GM10266 (cell line): Measurements from ENCODE around the gene VIPR2.

Source experiments
- DNase-seq: peaks from one replicate; pipeline ENCODE4 v3.0.0; 2012; ENCODE audit errors: extremely low spot score
- TF ChIP-seq, protein P1 (sequence below): IDR thresholded peaks from 2 replicates; pipeline ENCODE4 v1.5.1; 2012; ENCODE audit warnings: mild to moderate bottlenecking, low read depth; ENCODE audit not compliant: control insufficient read depth, insufficient read depth; ENCODE audit errors: missing control alignments

The VIPR2 gene

DNA sequence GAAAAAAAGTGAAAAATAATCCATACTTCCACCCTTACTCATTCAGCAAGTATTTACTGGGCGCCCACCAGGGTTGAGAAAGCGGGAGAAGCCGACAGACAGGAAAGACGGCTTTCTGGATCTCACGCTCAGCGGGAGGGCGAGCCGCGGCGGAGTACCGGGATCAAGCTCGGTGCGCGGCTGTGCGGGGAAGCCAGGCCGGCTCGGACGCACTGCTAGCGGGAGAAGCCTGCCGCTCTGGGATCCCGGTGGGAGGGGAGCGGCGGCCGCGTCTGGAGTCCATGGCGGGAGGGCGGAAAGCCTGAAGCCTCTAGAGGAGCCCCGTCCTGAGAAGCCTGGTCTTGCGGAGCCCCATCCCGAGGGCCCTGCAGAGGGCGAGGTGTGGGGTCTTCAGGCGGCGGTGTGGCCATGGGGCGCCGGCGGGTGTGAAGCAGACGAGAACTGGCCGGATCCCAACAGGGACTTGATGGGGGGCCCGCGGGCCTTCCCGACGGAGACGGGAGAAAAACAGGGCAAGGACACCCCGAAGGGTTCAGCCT, 82.9 kb downstream of the VIPR2 start:
- TF ChIP-seq, protein P1, sequence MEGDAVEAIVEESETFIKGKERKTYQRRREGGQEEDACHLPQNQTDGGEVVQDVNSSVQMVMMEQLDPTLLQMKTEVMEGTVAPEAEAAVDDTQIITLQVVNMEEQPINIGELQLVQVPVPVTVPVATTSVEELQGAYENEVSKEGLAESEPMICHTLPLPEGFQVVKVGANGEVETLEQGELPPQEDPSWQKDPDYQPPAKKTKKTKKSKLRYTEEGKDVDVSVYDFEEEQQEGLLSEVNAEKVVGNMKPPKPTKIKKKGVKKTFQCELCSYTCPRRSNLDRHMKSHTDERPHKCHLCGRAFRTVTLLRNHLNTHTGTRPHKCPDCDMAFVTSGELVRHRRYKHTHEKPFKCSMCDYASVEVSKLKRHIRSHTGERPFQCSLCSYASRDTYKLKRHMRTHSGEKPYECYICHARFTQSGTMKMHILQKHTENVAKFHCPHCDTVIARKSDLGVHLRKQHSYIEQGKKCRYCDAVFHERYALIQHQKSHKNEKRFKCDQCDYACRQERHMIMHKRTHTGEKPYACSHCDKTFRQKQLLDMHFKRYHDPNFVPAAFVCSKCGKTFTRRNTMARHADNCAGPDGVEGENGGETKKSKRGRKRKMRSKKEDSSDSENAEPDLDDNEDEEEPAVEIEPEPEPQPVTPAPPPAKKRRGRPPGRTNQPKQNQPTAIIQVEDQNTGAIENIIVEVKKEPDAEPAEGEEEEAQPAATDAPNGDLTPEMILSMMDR = no peak
- DNase-seq = no peak

DNA sequence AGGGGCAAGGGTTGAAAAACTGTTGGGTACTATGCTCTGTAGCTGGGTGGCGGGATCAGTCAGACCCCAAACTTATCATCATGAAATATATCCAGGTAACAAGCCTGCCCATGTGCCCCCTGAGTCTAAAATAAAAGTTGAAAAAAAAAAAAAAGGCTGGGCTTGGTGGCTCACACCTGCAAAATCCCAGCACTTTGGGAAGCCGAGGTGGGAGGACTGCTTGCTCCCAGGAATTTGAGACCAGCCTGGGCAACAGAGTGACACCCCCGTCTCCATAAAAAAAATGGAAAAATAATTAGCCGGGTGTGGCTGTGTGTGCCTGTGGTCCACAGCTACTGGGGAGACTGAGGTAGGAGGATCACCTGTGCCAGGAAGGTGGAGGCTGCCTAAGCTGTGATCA, 83.5 kb downstream of the VIPR2 start:
- no peak for DNase-seq
- TF ChIP-seq, protein P1 = no peak

DNA sequence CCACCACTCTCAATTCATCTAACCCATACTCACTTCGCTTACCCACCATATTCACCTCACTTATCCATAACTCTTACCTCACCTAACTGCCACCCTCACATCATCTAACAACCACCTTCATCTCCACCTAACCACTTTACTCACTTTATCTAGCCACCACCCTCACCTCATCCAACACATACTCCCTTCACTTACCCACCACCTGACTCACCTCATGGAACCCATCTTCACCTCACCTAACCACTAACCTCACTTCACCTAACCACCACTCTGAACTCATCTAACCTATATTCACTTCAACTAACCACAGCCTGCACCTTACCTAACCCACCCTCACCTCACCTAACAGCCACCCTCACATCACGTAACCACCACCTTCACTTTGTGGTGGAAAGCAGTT, 84.2 kb downstream of the VIPR2 start:
- no peak for DNase-seq
- TF ChIP-seq, protein P1 = no peak

DNA sequence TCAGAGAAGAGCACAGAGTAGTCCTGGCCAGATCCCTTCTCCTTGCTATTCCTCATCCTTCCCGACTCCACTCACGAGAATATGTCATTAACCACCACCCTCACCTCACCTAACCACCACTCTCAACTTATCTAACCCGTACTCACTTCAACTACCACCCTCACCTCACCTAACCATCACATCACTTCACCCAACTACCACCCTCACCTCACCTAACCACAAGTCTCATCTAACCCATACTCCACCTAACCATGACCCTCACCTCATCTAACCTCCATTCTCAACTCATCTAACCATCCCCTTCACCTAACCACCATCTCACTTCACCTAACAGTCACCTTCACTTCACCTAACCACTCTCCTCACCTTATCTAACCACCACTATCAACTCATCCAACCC, 85.0 kb downstream of the VIPR2 start:
- DNase-seq = no peak
- TF ChIP-seq, protein P1 = no peak

DNA sequence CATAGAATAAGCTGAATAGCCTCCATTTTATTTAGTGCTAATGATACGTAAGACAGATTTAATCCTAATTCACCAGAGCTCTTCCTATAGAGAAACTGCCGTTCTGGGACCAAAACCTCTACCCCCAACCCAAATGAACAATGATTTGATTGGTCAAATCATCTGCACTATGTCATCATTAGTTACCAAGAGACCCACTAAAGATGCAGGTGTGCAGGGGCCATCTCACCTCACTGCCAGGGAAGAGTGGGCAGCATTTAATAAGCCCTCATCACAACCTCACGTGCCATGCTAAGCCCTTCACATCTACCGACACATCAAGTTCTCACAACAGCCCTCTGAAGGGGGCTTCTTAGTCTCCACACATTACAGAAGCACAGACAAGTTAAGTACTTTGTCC, 87.0 kb downstream of the VIPR2 start:
- no peak for DNase-seq
- TF ChIP-seq, protein P1 = no peak

DNA sequence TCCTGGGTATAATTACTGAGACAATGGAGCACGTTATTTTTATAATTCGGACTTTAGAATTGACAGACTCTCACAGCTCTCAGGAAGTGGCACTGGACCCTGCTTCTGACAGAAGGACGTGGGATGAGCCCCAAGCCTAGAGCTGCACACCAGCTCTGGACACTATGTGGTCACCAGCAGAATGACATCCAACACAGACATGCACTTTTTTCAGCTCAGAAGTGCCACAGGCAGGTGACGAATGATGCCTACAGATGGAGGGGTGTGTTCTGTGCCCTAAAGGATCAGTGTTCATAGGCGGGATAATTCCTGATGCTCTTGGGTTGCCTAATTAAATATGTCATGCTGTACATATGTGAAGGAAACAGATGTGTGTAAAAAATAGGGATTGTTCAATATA, 87.9 kb downstream of the VIPR2 start:
- TF ChIP-seq, protein P1 = no peak
- DNase-seq = no peak

DNA sequence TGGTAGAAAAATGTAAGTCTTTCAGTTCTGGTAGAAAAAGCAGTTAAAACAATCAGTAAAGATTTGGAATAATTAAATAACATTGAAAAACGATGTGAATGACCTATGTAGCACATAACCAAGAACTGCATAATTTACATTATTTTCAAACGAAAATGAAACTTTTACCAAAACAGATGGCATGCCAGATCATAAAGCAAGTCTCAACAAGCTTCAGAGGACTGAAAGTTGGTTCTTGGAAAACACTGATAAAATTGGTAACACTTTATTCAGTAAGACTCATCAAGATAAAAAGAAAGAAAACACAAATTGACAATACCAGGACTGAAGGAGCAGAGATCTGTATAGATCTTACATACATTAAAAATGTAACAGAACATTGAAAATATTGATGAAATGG, 92.8 kb downstream of the VIPR2 start:
- TF ChIP-seq, protein P1 = no peak
- DNase-seq = no peak

DNA sequence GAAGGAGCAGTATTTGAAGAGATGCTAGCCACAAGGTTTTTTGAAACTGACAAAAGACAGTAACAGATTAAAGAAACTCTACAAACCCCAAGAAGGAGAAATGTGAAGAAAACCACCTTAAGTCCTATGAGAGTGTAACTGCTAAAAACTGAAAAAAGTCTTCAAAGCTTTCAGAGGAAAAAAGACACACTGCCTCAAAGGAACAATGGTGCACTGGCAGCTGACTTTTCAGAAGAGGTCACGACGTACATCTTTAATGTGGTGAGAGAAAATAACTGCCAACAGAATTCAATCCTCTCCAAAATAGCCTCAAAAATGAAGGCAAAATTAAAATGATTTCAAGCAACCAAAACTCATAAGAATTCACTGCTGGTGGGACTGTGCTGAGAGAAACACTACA, 94.0 kb downstream of the VIPR2 start:
- TF ChIP-seq, protein P1 = no peak
- no peak for DNase-seq
